ENCODE data around the gene HSF4. TPM values are rescaled to one million over a fixed set of nuclear protein-coding genes. Genes with fewer than 3 reads are reported as not detected.
A peak's percentile ranks its signal among the peaks of the same experiment; 100 is the strongest.

The HSF4 gene
- total and polyA plus RNA-seq, 2 experiments from 2014 or later, result 5.5 to 15.7 TPM

GRCh38 chr16:67198238-67198734 is 33.7 kb downstream of the HSF4 start:
- Histone ChIP-seq H4K20me1 (ENCODE audit: insufficient read depth, poor library complexity, severe bottlenecking) (no peaks in the 10 kb centered on the region), H3K27me3 (no peaks in the 10 kb centered on the region), H3K9me3 (ENCODE audit: low read depth) (no peaks in the 10 kb centered on the region), H2AFZ (no peak overlapping the region), H3K9me2 (replicated peaks; ENCODE audit: insufficient read depth) (no peaks in the 10 kb centered on the region), H3K4me1 (ENCODE audit: insufficient read depth) (peaks cover 10% of the 10 kb centered on the region), H3K4me2 (peak overlapping the region; percentile 86), H3K79me2 (peaks cover 10% of the 10 kb centered on the region), H3K4me3 (no peak overlapping the region), H3K27ac (peak overlapping the region; percentile 78), H3K36me3 (replicated peaks; ENCODE audit: insufficient read depth, low read depth) (no peaks in the 10 kb centered on the region)
- no peak for DNase-seq (ENCODE audit: low spot score)
- 85% methylated on average over 12 of the region's 12 CpGs for WGBS (ENCODE audit: low lambda C conversion rate, missing lambda C conversion rate)
- TF ChIP-seq CTCF (IDR thresholded peaks at IDR 0.05; ENCODE audit: poor library complexity) (peak; percentile 43), EZH2 (IDR thresholded peaks at IDR 0.05; ENCODE audit: borderline replicate concordance) (no peak), EZH2phosphoT487 (IDR thresholded peaks at IDR 0.05; ENCODE audit: low read depth, severe bottlenecking, unreplicated experiment) (no peak)

DNA sequence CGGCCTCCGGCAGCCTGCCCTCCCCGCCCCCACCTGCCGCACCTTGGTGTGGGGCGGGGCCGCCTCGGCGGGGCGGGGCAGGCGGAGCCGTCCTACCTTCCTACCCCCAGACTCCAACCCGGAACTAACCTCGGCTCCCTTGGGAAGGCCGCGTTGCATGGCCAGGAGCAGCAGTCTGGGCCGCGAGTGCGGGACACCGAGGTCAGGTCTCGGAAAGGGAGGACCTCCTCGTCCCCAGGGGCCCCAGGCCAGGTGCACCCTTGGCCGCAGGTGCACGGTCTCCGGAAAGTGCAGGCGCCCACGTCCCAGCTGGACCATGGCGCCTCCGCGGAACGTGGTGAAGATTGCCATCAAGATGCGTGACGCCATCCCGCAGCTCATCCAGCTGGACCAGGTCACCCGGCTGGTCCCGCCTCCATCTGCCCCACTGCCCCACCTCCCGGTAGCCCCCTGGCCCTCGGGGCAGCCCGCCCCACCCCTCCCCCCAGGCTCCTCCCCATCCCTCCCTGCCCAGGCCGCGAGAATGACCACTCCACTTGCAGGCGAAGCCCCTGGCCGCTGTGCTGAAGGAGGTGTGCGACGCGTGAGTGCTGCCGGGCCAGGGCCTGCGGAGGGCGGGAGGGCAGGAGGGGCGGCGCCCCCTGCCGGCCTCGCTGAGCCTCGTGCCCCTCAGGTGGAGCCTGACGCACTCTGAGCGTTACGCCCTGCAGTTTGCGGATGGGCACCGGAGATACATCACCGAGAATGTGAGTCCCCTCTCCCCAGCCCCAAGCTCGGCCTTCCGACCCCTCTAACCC is 34.7 kb downstream of the HSF4 start, which contains the start of gene ELMO3:
Gene ELMO3, plus strand, starts transcription at position 121 of the 797 bp plus-strand sequence. Its CDS starts 196 bp downstream, at position 317.
- WGBS (ENCODE audit: low lambda C conversion rate, missing lambda C conversion rate), result 24% methylated on average over 33 of the region's 61 CpGs
- peak within 1 kb of the TSS; percentile 26 for H3K4me3 ChIP-seq
- TF ChIP-seq CTCF (IDR thresholded peaks at IDR 0.05; ENCODE audit: poor library complexity), result peak; percentile 45
- no peak for TF ChIP-seq EZH2phosphoT487 (IDR thresholded peaks at IDR 0.05; ENCODE audit: low read depth, severe bottlenecking, unreplicated experiment)
- no peak for TF ChIP-seq EZH2 (IDR thresholded peaks at IDR 0.05; ENCODE audit: borderline replicate concordance)
- H3K4me1 ChIP-seq (ENCODE audit: insufficient read depth), result peaks cover 5% of the 10 kb centered on the region
- peaks cover under 1% of the 10 kb centered on the region for H3K79me2 ChIP-seq
- H3K9me2 ChIP-seq (replicated peaks; ENCODE audit: insufficient read depth), result no peaks in the 10 kb centered on the region
- no peaks in the 10 kb centered on the region for H3K27me3 ChIP-seq
- DNase-seq (ENCODE audit: low spot score), result peak; percentile 82
- no peaks in the 10 kb centered on the region for H3K36me3 ChIP-seq (replicated peaks; ENCODE audit: insufficient read depth, low read depth)
- H3K9me3 ChIP-seq (ENCODE audit: low read depth), result no peaks in the 10 kb centered on the region
- peak within 1 kb of the TSS; percentile 86 for H3K4me2 ChIP-seq
- no peaks in the 10 kb centered on the region for H4K20me1 ChIP-seq (ENCODE audit: insufficient read depth, poor library complexity, severe bottlenecking)
- peak within 1 kb of the TSS; percentile 78 for H3K27ac ChIP-seq
- no peak within 1 kb of the TSS for H2AFZ ChIP-seq

GRCh38 chr16:67199808-67200198 is 35.3 kb downstream of the HSF4 start:
- DNase-seq (ENCODE audit: low spot score), result no peak
- 36% methylated on average over 18 of the region's 22 CpGs for WGBS (ENCODE audit: low lambda C conversion rate, missing lambda C conversion rate)
- H3K27me3 ChIP-seq, result no peaks in the 10 kb centered on the region
- no peak overlapping the region for H3K27ac ChIP-seq
- H3K79me2 ChIP-seq, result no peaks in the 10 kb centered on the region
- no peak overlapping the region for H2AFZ ChIP-seq
- H3K9me2 ChIP-seq (replicated peaks; ENCODE audit: insufficient read depth), result no peaks in the 10 kb centered on the region
- no peaks in the 10 kb centered on the region for H3K36me3 ChIP-seq (replicated peaks; ENCODE audit: insufficient read depth, low read depth)
- H3K4me2 ChIP-seq, result peak overlapping the region; percentile 86
- H3K4me3 ChIP-seq, result no peak overlapping the region
- TF ChIP-seq CTCF (IDR thresholded peaks at IDR 0.05; ENCODE audit: poor library complexity) (no peak), EZH2 (IDR thresholded peaks at IDR 0.05; ENCODE audit: borderline replicate concordance) (no peak), EZH2phosphoT487 (IDR thresholded peaks at IDR 0.05; ENCODE audit: low read depth, severe bottlenecking, unreplicated experiment) (no peak)
- H4K20me1 ChIP-seq (ENCODE audit: insufficient read depth, poor library complexity, severe bottlenecking), result no peaks in the 10 kb centered on the region
- H3K4me1 ChIP-seq (ENCODE audit: insufficient read depth), result peaks cover 5% of the 10 kb centered on the region
- no peaks in the 10 kb centered on the region for H3K9me3 ChIP-seq (ENCODE audit: low read depth)

All from hepatocyte (in vitro differentiated cells).